Hepatocyte (in vitro differentiated cells): ENCODE data around the gene SMIM33. TPM values are rescaled to one million over a fixed set of nuclear protein-coding genes. Genes with fewer than 3 reads are reported as not detected.
A peak's percentile ranks its signal among the peaks of the same experiment; 100 is the strongest.
"Not testable (repeated sequence)": the region's sequence is repeated elsewhere in the genome, so short reads cannot be mapped to it uniquely, and the experiment has no call there.

Source experiments
- DNase-seq: peaks from one replicate; pipeline ENCODE4 v3.0.0-alpha.2; 2016; ENCODE audit warnings: low spot score
- H2AFZ ChIP-seq: fragments of 200-600 bp; sonication (generic); 2 replicates; pipeline ENCODE4 v1.6.0; 2016; ENCODE audit warnings: antibody characterized with exemption, mild to moderate bottlenecking
- H3K27ac ChIP-seq: fragments of 200-600 bp; sonication (generic); 2 replicates; pipeline ENCODE4 v1.5.1; 2016; ENCODE audit warnings: mild to moderate bottlenecking
- H3K27me3 ChIP-seq: fragments of 200-600 bp; sonication (generic); 2 replicates; pipeline ENCODE4 v1.6.1; 2016
- H3K36me3 ChIP-seq: fragments of 200-600 bp; sonication (generic); replicated peaks from 2 replicates; pipeline ENCODE4 v1.5.1; 2016; ENCODE audit warnings: low read depth; ENCODE audit not compliant: insufficient read depth
- H3K4me1 ChIP-seq: fragments of 200-600 bp; sonication (generic); 2 replicates; pipeline ENCODE4 v1.5.1; 2016; ENCODE audit warnings: mild to moderate bottlenecking, moderate library complexity; ENCODE audit not compliant: insufficient read depth
- H3K4me2 ChIP-seq: fragments of 200-600 bp; sonication (generic); 2 replicates; pipeline ENCODE4 v1.6.0; 2016
- H3K4me3 ChIP-seq: fragments of 200-600 bp; sonication (generic); 2 replicates; pipeline ENCODE4 v1.5.1; 2016; ENCODE audit warnings: mild to moderate bottlenecking
- H3K79me2 ChIP-seq: fragments of 200-600 bp; sonication (generic); 2 replicates; pipeline ENCODE4 v1.6.0; 2017; ENCODE audit warnings: mild to moderate bottlenecking
- H3K9me2 ChIP-seq: fragments of 200-600 bp; sonication (generic); replicated peaks from 2 replicates; pipeline ENCODE4 v1.6.0; 2017; ENCODE audit warnings: mild to moderate bottlenecking; ENCODE audit not compliant: insufficient read depth
- H3K9me3 ChIP-seq: fragments of 200-600 bp; sonication (generic); 2 replicates; pipeline ENCODE4 v1.5.1; 2016; ENCODE audit warnings: low read depth, mild to moderate bottlenecking
- H4K20me1 ChIP-seq: fragments of 200-600 bp; sonication (generic); 2 replicates; pipeline ENCODE4 v1.6.0; 2016; ENCODE audit warnings: mild to moderate bottlenecking; ENCODE audit not compliant: insufficient read depth, poor library complexity, severe bottlenecking
- EZH2 ChIP-seq: fragments of 200-600 bp; sonication (generic); IDR thresholded peaks from 2 replicates; pipeline ENCODE4 v1.6.1; 2016; ENCODE audit warnings: antibody characterized with exemption, mild to moderate bottlenecking, borderline replicate concordance
- EZH2phosphoT487 ChIP-seq: fragments of 200-600 bp; sonication (generic); IDR thresholded peaks from one replicate; pipeline ENCODE4 v1.6.1; 2018; ENCODE audit warnings: antibody characterized with exemption, mild to moderate bottlenecking, low read depth, moderate library complexity; ENCODE audit not compliant: unreplicated experiment, severe bottlenecking
- WGBS: methylation state at CpG from one replicate; pipeline ENCODE4 v1.1.6; 2016; ENCODE audit warnings: low lambda C conversion rate; ENCODE audit errors: missing lambda C conversion rate; 5-methylcytosine and 5-hydroxymethylcytosine counted together
- polyA plus RNA-seq: library from polyadenylated mRNA; unstranded; fragments of >200 nt; fragmentation: Nextera tagmentation; extraction: Ambion mirVana; gene quantifications from 2 replicates; pipeline ENCODE4 v1.2.1, GENCODE V29; 2016
- total RNA-seq: library from RNA; depleted of rRNA; stranded (reverse); fragments of >200 nt; gene quantifications from 2 replicates; pipeline ENCODE4 v1.2.3, GENCODE V29; 2014
- TF ChIP-seq, protein P1 (sequence below): fragments of 200-600 bp; sonication (generic); IDR thresholded peaks from 2 replicates; pipeline ENCODE4 v1.5.1; 2016; ENCODE audit warnings: antibody characterized with exemption, mild to moderate bottlenecking; ENCODE audit not compliant: poor library complexity

Gene SMIM33
- total and polyA plus RNA-seq, 2 experiments from 2014 or later: not detected

DNA sequence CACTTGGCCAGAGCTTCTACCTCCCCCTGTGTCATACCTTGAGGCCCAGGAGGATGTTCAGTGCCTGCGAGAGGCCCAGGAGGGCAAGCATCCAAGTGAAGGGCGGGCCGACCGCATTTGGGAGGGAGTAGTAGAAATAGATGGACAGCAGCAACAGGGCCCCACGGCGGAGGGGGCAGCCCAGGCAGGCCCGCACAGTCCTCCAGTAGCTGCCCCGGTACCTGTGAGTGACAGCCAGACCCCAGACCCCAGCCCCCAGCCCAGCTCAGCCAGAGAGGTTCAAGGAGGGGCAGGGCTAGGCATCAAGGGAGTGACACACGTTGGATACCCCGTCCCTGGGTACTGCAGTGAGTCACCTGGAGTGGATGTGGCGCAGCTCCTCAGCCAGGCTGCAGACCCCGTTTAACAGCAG lies 10.3 kb downstream of the SMIM33 start:
- no peaks in the 10 kb centered on the region for H4K20me1 ChIP-seq
- no peaks in the 10 kb centered on the region for H3K27me3 ChIP-seq
- H3K27ac ChIP-seq: peak overlapping the region; percentile 97
- DNase-seq: no peak
- 90% methylated on average over 11 of the region's 12 CpGs for WGBS
- H3K4me2 ChIP-seq: peak overlapping the region; percentile 69
- no peak overlapping the region for H2AFZ ChIP-seq
- H3K4me3 ChIP-seq: no peak overlapping the region
- H3K79me2 ChIP-seq: no peaks in the 10 kb centered on the region
- TF ChIP-seq, protein P1, sequence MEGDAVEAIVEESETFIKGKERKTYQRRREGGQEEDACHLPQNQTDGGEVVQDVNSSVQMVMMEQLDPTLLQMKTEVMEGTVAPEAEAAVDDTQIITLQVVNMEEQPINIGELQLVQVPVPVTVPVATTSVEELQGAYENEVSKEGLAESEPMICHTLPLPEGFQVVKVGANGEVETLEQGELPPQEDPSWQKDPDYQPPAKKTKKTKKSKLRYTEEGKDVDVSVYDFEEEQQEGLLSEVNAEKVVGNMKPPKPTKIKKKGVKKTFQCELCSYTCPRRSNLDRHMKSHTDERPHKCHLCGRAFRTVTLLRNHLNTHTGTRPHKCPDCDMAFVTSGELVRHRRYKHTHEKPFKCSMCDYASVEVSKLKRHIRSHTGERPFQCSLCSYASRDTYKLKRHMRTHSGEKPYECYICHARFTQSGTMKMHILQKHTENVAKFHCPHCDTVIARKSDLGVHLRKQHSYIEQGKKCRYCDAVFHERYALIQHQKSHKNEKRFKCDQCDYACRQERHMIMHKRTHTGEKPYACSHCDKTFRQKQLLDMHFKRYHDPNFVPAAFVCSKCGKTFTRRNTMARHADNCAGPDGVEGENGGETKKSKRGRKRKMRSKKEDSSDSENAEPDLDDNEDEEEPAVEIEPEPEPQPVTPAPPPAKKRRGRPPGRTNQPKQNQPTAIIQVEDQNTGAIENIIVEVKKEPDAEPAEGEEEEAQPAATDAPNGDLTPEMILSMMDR: no peak
- no peak for TF ChIP-seq EZH2phosphoT487
- no peak for TF ChIP-seq EZH2
- no peaks in the 10 kb centered on the region for H3K9me2 ChIP-seq
- peaks cover 17% of the 10 kb centered on the region for H3K4me1 ChIP-seq
- H3K9me3 ChIP-seq: no peaks in the 10 kb centered on the region
- no peaks in the 10 kb centered on the region for H3K36me3 ChIP-seq

- Histone ChIP-seq H3K79me2 (no peaks in the 10 kb centered on the region), H3K27me3 (no peaks in the 10 kb centered on the region), H2AFZ (peak overlapping the region; percentile 21), H3K36me3 (no peaks in the 10 kb centered on the region), H3K4me3 (no peak overlapping the region), H3K4me1 (peaks cover 17% of the 10 kb centered on the region), H3K9me3 (no peaks in the 10 kb centered on the region), H3K4me2 (peak overlapping the region; percentile 69), H3K9me2 (no peaks in the 10 kb centered on the region), H4K20me1 (no peaks in the 10 kb centered on the region), H3K27ac (peak overlapping the region; percentile 97)
- TF ChIP-seq EZH2: no peak
- no peak for TF ChIP-seq EZH2phosphoT487
- TF ChIP-seq, protein P1: no peak
- 91% methylated on average over 5 of the region's 5 CpGs for WGBS
- no peak for DNase-seq
These were observed 10.8 kb downstream of the SMIM33 start for GRCh38 chr5:139481580-139482049.

GRCh38 chr5:139482050-139482889 lies 11.5 kb downstream of the SMIM33 start, which contains the start of gene STING1:
TSS of gene STING1 (minus strand) at chr5:139482758. CDS start at chr5:139481704, 1,054 bp downstream.
- Histone ChIP-seq H3K4me3 (no peak within 1 kb of the TSS), H3K27me3 (no peaks in the 10 kb centered on the region), H3K79me2 (no peaks in the 10 kb centered on the region), H3K27ac (peak within 1 kb of the TSS; percentile 97), H4K20me1 (no peaks in the 10 kb centered on the region), H3K4me1 (peaks cover 17% of the 10 kb centered on the region), H3K9me3 (no peaks in the 10 kb centered on the region), H3K9me2 (no peaks in the 10 kb centered on the region), H2AFZ (peak within 1 kb of the TSS; percentile 21), H3K36me3 (no peaks in the 10 kb centered on the region), H3K4me2 (peak within 1 kb of the TSS; percentile 69)
- TF ChIP-seq EZH2: no peak
- TF ChIP-seq, protein P1: no peak
- no peak for TF ChIP-seq EZH2phosphoT487
- DNase-seq: peak; percentile 86
- 51% methylated on average over 18 of the region's 19 CpGs for WGBS

GRCh38 chr5:139482890-139483208 lies 12.0 kb downstream of the SMIM33 start:
- H3K9me3 ChIP-seq, H3K27me3 ChIP-seq, H3K79me2 ChIP-seq, H3K4me3 ChIP-seq, H3K4me2 ChIP-seq, H2AFZ ChIP-seq, H3K36me3 ChIP-seq, DNase-seq, H4K20me1 ChIP-seq, H3K9me2 ChIP-seq: not testable (repeated sequence)
- Histone ChIP-seq H3K4me1 (peaks cover 17% of the 10 kb centered on the region), H3K27ac (peak overlapping the region; percentile 97)
- 79% methylated on average over 6 of the region's 6 CpGs for WGBS
